Panc1 (cell line): ENCODE results near the gene KRTAP9-9. TPM values are rescaled to one million over a fixed set of nuclear protein-coding genes. Genes with fewer than 3 reads are reported as not detected.

ENCODE experiments used
- ATAC-seq: fragments of 200-7000 bp; cut with Tn5 transposase; 2 replicates; pipeline ENCODE4 v1.9.1; 2020; ENCODE audit warnings: mild to moderate bottlenecking, moderate library complexity
- BruUV-seq: library from RNA; stranded (reverse); fragments of 400-500 nt; replicated peaks from 2 replicates; lab custom pipeline; 2021; lab: Mats Ljungman, UMichigan
- CTCF ChIA-PET: fragments of 300-600 bp; sonication (Branson Sonifier 250); formaldehyde crosslinking; loops from one replicate; lab custom pipeline; 2022; ENCODE audit warnings: antibody characterized with exemption; lab: Charles Lee
- POLR2A ChIA-PET: fragments of 300-600 bp; sonication (Branson Sonifier 250); formaldehyde crosslinking; loops from one replicate; lab custom pipeline; 2022; ENCODE audit warnings: antibody characterized with exemption; lab: Charles Lee
- DNase-seq: peaks from one replicate; pipeline ENCODE4 v3.0.0-alpha.2; 2010; ENCODE audit warnings: low read depth, low spot score
- H3K27ac ChIP-seq: 2 replicates; pipeline ENCODE4 v1.5.1; 2011; ENCODE audit warnings: mild to moderate bottlenecking, low read length, inconsistent platforms
- H3K27me3 ChIP-seq: fragments of 200-500 bp; sonication (Bioruptor generic); 2 replicates; pipeline ENCODE4 v1.6.0; 2014; ENCODE audit warnings: low read length, inconsistent platforms; ENCODE audit not compliant: control insufficient read depth, insufficient read depth
- H3K36me3 ChIP-seq: fragments of 200-500 bp; sonication (Bioruptor generic); 2 replicates; pipeline ENCODE4 v1.5.1; 2014; ENCODE audit warnings: inconsistent platforms, mild to moderate bottlenecking, low read length, moderate library complexity; ENCODE audit not compliant: control insufficient read depth, insufficient read depth
- H3K4me1 ChIP-seq: 2 replicates; pipeline ENCODE4 v1.5.1; 2011; ENCODE audit warnings: inconsistent platforms, mild to moderate bottlenecking, low read length, moderate library complexity; ENCODE audit not compliant: control insufficient read depth, insufficient read depth
- H3K4me3 ChIP-seq, 2 experiments: 2 replicates each; pipeline ENCODE4 v1.5.1; 2011 to 2012; ENCODE audit warnings: low read depth in 2 of 2, low read length in 2 of 2, mild to moderate bottlenecking in 2 of 2, inconsistent platforms in 1 of 2, moderate library complexity in 1 of 2
- H3K9me3 ChIP-seq: fragments of 200-500 bp; sonication (Bioruptor generic); 2 replicates; pipeline ENCODE4 v1.5.1; 2014; ENCODE audit warnings: low read depth, mild to moderate bottlenecking, inconsistent platforms, low read length, moderate library complexity; ENCODE audit not compliant: control insufficient read depth, insufficient read depth
- POLR2AphosphoS5 ChIP-seq: IDR thresholded peaks from 2 replicates; pipeline ENCODE4 v1.6.1; 2012; ENCODE audit warnings: mild to moderate bottlenecking, low read depth, low read length, moderate library complexity
- SIN3A ChIP-seq: IDR thresholded peaks from 2 replicates; pipeline ENCODE4 v1.6.1; 2012; ENCODE audit warnings: low read depth, mild to moderate bottlenecking, low read length, moderate library complexity, borderline replicate concordance; ENCODE audit not compliant: insufficient read depth
- TCF7L2 ChIP-seq: IDR thresholded peaks from 2 replicates; pipeline ENCODE4 v1.6.1; 2011; ENCODE audit warnings: mild to moderate bottlenecking, low read depth, low read length, inconsistent platforms
- in situ Hi-C: cut with HindIII; loops from 2 replicates; pipeline ENCODE4 v1.10.0; 2016; ENCODE audit warnings: low sequenced_read_pairs, low pct_unique_long_range_greater_than_20kb
- intact Hi-C: fragments of 100-400 bp; cut with micrococcal nuclease; formaldehyde crosslinking; loops from one replicate; pipeline ENCODE4 v1.10.0; 2022; ENCODE audit not compliant: unreplicated experiment
- total RNA-seq: library from RNA; stranded (reverse); gene quantifications from one replicate; pipeline ENCODE4 v1.2.1, GENCODE V29; 2021; ENCODE audit not compliant: unreplicated experiment
- TF ChIP-seq, protein P1 (sequence below): fragments of 450-650 bp; IDR thresholded peaks from 2 replicates; pipeline ENCODE4 v1.5.1; 2017; ENCODE audit warnings: mild to moderate bottlenecking
- TF ChIP-seq, protein P2 (sequence below), 2 experiments: IDR thresholded peaks; 2 replicates each; pipeline ENCODE4 v1.6.1; 2011 to 2012; ENCODE audit warnings: low read depth in 2 of 2, control low read depth in 1 of 2, low read length in 1 of 2, mild to moderate bottlenecking in 1 of 2, moderate library complexity in 1 of 2; ENCODE audit not compliant: insufficient read depth in 1 of 2

KRTAP9-9 gene
- total RNA-seq, 1 experiment from 2014 or later: not detected

GRCh38 chr17:41294016-41294415, 38.8 kb downstream of the KRTAP9-9 start:
- no peak for ATAC-seq
- Histone ChIP-seq H3K4me1 (no peaks in the 10 kb centered on the region), H3K27me3 (no peaks in the 10 kb centered on the region), H3K4me3 (no peak overlapping the region), H3K27ac (no peak overlapping the region), H3K9me3 (no peaks in the 10 kb centered on the region), H3K36me3 (no peaks in the 10 kb centered on the region)
- DNase-seq: no peak
- BruUV-seq: no TSS peak
- in situ Hi-C loops: no loop called here
- ChIA-PET CTCF (no interaction called here), POLR2A (no interaction called here)
- TF ChIP-seq, protein P1, sequence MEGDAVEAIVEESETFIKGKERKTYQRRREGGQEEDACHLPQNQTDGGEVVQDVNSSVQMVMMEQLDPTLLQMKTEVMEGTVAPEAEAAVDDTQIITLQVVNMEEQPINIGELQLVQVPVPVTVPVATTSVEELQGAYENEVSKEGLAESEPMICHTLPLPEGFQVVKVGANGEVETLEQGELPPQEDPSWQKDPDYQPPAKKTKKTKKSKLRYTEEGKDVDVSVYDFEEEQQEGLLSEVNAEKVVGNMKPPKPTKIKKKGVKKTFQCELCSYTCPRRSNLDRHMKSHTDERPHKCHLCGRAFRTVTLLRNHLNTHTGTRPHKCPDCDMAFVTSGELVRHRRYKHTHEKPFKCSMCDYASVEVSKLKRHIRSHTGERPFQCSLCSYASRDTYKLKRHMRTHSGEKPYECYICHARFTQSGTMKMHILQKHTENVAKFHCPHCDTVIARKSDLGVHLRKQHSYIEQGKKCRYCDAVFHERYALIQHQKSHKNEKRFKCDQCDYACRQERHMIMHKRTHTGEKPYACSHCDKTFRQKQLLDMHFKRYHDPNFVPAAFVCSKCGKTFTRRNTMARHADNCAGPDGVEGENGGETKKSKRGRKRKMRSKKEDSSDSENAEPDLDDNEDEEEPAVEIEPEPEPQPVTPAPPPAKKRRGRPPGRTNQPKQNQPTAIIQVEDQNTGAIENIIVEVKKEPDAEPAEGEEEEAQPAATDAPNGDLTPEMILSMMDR: no peak
- TF ChIP-seq, protein P2, sequence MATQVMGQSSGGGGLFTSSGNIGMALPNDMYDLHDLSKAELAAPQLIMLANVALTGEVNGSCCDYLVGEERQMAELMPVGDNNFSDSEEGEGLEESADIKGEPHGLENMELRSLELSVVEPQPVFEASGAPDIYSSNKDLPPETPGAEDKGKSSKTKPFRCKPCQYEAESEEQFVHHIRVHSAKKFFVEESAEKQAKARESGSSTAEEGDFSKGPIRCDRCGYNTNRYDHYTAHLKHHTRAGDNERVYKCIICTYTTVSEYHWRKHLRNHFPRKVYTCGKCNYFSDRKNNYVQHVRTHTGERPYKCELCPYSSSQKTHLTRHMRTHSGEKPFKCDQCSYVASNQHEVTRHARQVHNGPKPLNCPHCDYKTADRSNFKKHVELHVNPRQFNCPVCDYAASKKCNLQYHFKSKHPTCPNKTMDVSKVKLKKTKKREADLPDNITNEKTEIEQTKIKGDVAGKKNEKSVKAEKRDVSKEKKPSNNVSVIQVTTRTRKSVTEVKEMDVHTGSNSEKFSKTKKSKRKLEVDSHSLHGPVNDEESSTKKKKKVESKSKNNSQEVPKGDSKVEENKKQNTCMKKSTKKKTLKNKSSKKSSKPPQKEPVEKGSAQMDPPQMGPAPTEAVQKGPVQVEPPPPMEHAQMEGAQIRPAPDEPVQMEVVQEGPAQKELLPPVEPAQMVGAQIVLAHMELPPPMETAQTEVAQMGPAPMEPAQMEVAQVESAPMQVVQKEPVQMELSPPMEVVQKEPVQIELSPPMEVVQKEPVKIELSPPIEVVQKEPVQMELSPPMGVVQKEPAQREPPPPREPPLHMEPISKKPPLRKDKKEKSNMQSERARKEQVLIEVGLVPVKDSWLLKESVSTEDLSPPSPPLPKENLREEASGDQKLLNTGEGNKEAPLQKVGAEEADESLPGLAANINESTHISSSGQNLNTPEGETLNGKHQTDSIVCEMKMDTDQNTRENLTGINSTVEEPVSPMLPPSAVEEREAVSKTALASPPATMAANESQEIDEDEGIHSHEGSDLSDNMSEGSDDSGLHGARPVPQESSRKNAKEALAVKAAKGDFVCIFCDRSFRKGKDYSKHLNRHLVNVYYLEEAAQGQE (IDR thresholded peaks at IDR 0.05; ENCODE audit: insufficient read depth in 1 of 2, low read depth in 2 of 2, low read length in 1 of 2): no peak
- TF ChIP-seq SIN3A (no peak), POLR2AphosphoS5 (no peak), TCF7L2 (no peak)
- intact Hi-C loops: no loop called here

DNA sequence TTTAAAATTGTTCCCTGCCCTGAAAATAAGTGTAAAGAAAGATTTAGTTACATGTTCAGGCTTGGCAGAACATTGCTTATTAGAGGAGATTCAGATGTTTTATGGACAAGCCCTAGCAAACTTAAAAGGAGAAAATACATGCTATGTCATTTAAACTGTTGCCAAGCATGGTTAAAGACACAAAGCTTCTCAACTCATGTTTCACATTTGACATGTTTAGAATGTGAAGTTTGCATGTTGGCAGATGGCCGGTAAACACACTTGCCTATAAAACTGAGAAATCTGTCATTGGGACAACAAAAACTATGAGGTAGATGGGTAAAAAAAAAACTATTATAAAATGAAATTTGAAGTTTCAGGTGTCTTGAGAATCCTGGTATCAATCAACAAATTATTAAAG, 41.7 kb downstream of the KRTAP9-9 start:
- CTCF ChIA-PET: no interaction called here
- ATAC-seq (no peak), DNase-seq (no peak)
- POLR2A ChIA-PET: no interaction called here
- no peak overlapping the region for H3K4me3 ChIP-seq
- BruUV-seq: no TSS peak
- intact Hi-C loops (no loop called here), in situ Hi-C loops (no loop called here)
- TF ChIP-seq TCF7L2: no peak
- no peak for TF ChIP-seq SIN3A
- TF ChIP-seq, protein P1: no peak
- TF ChIP-seq, protein P2 (IDR thresholded peaks at IDR 0.05; ENCODE audit: insufficient read depth in 1 of 2, low read depth in 2 of 2, low read length in 1 of 2): no peak
- no peak for TF ChIP-seq POLR2AphosphoS5
- H3K27me3 ChIP-seq: no peaks in the 10 kb centered on the region
- no peak overlapping the region for H3K27ac ChIP-seq
- H3K9me3 ChIP-seq: no peaks in the 10 kb centered on the region
- no peaks in the 10 kb centered on the region for H3K4me1 ChIP-seq
- no peaks in the 10 kb centered on the region for H3K36me3 ChIP-seq
